ENCODE measurements around the gene TFF3.

DNA sequence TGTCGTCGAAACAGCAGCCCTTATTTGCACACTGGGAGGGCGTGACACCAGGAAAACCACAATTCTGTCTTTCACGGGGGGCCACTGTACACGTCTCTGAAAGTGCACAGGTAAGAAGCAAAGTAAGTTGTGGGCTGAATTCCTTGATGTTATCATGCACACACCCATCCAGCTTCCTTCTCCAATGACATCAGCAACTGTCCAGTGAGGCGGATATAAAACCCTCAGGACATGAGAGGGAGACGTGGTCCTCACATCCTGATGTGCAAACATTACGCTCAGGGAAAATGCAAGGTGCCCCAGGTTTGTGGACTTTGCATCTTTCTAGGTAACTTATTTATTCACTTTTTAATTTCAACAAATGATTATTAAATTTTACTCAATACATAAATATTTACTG lies 48.1 kb upstream of the TFF3 start:
- TF ChIP-seq POLR2A (IDR thresholded peaks at IDR 0.05) (no peak), CTCF (IDR thresholded peaks at IDR 0.05 in 8 of 11, conservative IDR thresholded peaks at IDR 0.05 in 3 of 11) (no peak)

All from spleen (tissue), 7 donors.